Lower leg skin (tissue), 3 donors: ENCODE measurements around the gene SH3RF2.

ENCODE experiments used
- CTCF ChIP-seq, 3 donors: fragments of 450-650 bp; IDR thresholded peaks; one replicate each; pipeline ENCODE4 v1.5.1; 2016; ENCODE audit warnings: antibody characterized with exemption in 3 of 3, mild to moderate bottlenecking in 3 of 3, moderate library complexity in 2 of 3
- POLR2A ChIP-seq, 2 donors: fragments of 450-650 bp; IDR thresholded peaks; one replicate each; pipeline ENCODE4 v1.6.1; 2016 to 2017; ENCODE audit warnings: antibody characterized with exemption in 2 of 2, mild to moderate bottlenecking in 1 of 2, moderate library complexity in 1 of 2

GRCh38 chr5:146107901-146108300 lies 171.5 kb downstream of the SH3RF2 start:
- no peak for TF ChIP-seq POLR2A (IDR thresholded peaks at IDR 0.05)
- no peak for TF ChIP-seq CTCF (IDR thresholded peaks at IDR 0.05)
